ENCODE data around the gene TENT4A. TPM values are rescaled to one million over a fixed set of nuclear protein-coding genes. Genes with fewer than 3 reads are reported as not detected.

Gene TENT4A
- polyA plus RNA-seq, 1 donor, result 18.6 TPM

GRCh38 chr5:6700074-6700684, 13.1 kb upstream of the TENT4A start:
- no peak for DNase-seq (ENCODE audit: low read depth)

GRCh38 chr5:6700685-6701355, 12.4 kb upstream of the TENT4A start:
- no peak for DNase-seq (ENCODE audit: low read depth)

GRCh38 chr5:6701491-6701890, 11.7 kb upstream of the TENT4A start:
- DNase-seq (ENCODE audit: low read depth), result no peak

GRCh38 chr5:6702633-6703032, 10.6 kb upstream of the TENT4A start:
- no peak for DNase-seq (ENCODE audit: low read depth)

GRCh38 chr5:6703806-6704205, 9.4 kb upstream of the TENT4A start:
- DNase-seq (ENCODE audit: low read depth), result no peak

- DNase-seq (ENCODE audit: low read depth), result no peak
These were observed 8.8 kb upstream of the TENT4A start for GRCh38 chr5:6704361-6704851.

- DNase-seq (ENCODE audit: low read depth), result no peak
These were observed 8.1 kb upstream of the TENT4A start for GRCh38 chr5:6705088-6705487.

GRCh38 chr5:6705959-6706358, 7.3 kb upstream of the TENT4A start:
- no peak for DNase-seq (ENCODE audit: low read depth)

- no peak for DNase-seq (ENCODE audit: low read depth)
These were observed 5.4 kb upstream of the TENT4A start for GRCh38 chr5:6707852-6708251.

- DNase-seq (ENCODE audit: low read depth), result no peak
These were observed 4.4 kb upstream of the TENT4A start for GRCh38 chr5:6708814-6709213.

- DNase-seq (ENCODE audit: low read depth), result no peak
These were observed 3.2 kb upstream of the TENT4A start for GRCh38 chr5:6710070-6710469.

GRCh38 chr5:6710551-6711318, 2.5 kb upstream of the TENT4A start:
- no peak for DNase-seq (ENCODE audit: low read depth)

- DNase-seq (ENCODE audit: low read depth), result no peak
These were observed 1.7 kb upstream of the TENT4A start for GRCh38 chr5:6711409-6712141.

GRCh38 chr5:6712142-6712576, 1.1 kb upstream of the TENT4A start:
- no peak for DNase-seq (ENCODE audit: low read depth)

- DNase-seq (ENCODE audit: low read depth), result peak; percentile 86
These were observed 507 bp upstream of the TENT4A start for GRCh38 chr5:6712577-6713273.

GRCh38 chr5:6714226-6715041, 1.2 kb downstream of the TENT4A start:
- no peak for DNase-seq (ENCODE audit: low read depth)

- no peak for DNase-seq (ENCODE audit: low read depth)
These were observed 2.0 kb downstream of the TENT4A start for GRCh38 chr5:6715271-6715670.

GRCh38 chr5:6715758-6716628, 2.8 kb downstream of the TENT4A start:
- DNase-seq (ENCODE audit: low read depth), result no peak

GRCh38 chr5:6716629-6717149, 3.5 kb downstream of the TENT4A start:
- DNase-seq (ENCODE audit: low read depth), result no peak

Measured in forelimb muscle (tissue), 1 donor.